Amniotic epithelial cell (primary cell): Measurements from ENCODE around the gene KANSL1.

Experiments used
- DNase-seq: peaks from one replicate; pipeline ENCODE4 v3.0.0-alpha.2; 2010; ENCODE audit warnings: low read depth

The KANSL1 gene

DNA sequence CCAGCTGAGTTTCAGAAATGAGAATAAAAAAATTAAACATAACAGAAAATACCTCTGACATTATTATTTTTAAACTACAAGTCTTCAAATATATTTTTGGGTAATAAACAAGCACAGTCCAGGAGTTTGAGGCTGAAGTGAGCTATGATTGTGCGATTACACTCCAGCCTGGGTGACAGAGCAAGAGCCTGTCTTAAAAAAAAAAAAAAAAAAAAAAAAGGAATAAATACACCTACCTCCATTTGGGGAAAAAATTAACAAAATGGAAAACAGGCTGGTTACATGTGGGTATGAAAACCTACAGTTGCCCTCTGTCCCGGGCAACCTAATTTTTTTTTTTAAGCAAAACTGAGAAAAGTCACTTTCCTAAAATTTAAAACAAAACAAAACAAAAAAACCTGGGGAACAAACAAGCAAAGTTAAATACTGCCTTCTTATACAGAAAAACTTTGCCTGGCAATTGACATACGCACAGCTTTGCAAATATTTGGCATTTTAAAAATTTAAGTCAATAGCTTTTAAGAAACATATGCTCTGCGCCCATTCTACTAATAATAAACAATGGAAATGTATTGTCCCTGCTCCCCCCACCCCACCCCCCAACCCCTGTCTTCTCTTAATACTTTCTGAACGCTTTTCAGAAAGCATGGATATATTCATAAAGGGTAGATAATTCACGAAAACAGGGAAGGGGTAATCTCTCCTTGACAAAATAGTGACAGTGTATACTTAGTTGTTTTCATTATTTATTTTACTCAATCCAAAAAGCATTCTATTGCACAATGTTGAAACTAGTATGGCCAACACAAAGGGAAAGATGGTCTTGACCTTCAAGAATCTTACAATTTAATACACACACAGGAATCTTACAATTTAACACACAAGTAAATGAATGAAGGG, 112.9 kb downstream of the KANSL1 start:
- no peak for DNase-seq

DNA sequence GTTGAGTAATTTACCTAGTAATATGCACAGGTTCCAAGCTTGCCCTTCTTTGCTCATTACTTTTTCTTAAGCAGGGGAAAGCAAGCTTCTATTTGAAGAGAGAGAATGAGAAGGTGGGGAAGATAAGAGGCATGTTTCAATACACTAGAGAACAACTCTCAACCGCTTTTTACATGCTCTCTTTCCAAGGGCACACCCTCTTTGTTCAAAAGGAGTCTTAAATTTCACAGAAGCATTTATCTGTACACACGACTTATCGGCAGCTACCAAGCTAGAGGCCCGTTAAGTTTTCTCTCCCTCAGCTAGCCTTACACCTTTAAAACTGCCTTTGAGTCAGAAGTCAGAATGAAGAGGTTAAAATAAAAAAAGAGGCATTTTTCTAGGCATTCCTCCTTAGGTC, 114.6 kb downstream of the KANSL1 start:
- DNase-seq: no peak

DNA sequence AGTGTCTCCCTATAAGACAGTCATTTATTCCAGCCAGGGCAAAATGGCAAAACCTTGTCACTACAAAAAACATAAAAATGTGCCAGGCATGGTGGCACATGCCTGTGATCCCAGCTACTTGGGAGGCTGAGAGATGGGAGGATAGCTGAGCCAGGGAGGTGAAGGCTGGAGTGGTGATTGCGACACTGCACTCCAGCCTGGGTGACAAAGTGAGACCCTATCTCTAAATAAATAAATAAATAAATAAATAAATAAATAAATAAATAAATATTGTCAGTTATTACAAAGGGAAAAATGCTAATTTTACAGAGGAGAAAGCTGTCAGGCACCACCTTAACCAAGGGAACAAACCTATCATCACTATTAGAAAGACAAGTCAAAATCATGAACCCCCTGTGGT, 118.7 kb downstream of the KANSL1 start:
- no peak for DNase-seq

DNA sequence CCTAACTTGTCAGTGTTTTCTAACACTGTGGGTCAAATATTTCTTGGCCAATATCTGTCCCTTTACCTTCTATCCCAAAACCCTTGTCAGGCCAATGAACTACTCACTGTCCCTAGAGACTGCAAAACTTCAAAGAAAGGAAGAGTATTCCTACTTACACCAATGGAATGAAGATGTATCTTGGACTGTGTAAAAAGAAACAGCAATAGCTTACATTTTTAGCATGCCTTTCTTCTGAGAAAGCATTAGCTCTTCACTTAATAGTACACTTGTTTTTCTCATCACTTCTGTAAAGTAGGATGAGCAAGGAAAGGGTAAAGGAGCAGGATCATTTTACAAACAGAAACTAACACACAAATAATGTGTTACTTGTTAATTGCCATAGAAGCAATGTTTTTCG, 120.2 kb downstream of the KANSL1 start:
- peak; percentile 81 for DNase-seq

DNA sequence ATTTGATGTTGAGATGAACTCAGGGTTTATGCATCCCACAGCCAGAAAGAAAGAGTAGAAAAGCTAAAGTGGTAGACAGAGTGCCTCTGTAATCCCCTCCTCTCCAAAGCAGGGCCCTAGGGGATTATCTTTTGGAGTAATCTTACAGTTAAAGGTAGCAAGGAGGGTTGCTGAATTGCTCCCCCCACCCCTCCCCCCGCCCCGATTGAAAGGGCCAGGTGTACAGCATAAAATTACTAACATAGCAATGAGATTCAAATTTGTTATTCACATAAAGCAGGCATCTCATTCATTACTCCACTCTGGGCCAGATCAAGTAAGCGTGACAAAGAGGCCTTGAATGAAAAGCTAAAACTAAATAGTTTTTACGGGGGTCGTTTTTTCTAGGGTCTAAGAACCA, 121.4 kb downstream of the KANSL1 start:
- no peak for DNase-seq

DNA sequence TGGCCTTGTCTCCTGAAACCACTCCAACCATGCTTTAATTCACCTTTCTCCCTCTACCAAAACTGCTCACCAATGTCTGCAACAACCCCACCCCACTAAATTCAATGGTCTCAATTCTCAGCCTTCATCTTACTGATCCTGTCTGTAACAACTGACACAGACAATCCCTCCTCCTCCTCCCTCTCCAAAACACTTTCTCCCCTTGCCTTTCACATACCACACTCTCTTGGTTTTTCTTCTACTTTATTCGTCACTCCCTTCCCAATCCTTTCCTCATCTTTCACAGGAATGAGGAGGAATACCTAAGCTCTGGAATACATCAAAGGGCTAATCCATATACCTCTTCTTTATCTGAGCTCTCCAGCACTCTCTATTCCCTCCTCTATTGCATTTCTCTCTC, 128.8 kb downstream of the KANSL1 start:
- DNase-seq: no peak

DNA sequence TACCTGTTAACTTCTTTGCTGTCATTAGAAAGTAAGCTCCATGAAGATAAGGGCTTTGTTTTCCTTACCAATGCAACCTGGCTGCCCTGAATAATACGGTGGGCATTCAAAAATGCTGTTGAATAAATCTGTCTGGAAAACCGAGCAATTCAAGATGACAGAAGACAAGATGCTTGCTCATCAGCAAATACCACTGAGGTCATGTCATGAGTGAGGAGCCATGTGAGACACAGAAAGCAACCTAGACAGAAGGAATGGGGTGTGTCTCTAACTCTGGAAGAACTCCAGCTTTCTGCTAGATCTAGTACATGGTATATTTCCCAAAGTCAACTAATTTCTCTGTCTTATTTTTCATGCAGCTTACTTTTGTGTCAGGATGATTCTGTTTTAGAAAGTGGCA, 130.0 kb downstream of the KANSL1 start:
- peak; percentile 86 for DNase-seq

DNA sequence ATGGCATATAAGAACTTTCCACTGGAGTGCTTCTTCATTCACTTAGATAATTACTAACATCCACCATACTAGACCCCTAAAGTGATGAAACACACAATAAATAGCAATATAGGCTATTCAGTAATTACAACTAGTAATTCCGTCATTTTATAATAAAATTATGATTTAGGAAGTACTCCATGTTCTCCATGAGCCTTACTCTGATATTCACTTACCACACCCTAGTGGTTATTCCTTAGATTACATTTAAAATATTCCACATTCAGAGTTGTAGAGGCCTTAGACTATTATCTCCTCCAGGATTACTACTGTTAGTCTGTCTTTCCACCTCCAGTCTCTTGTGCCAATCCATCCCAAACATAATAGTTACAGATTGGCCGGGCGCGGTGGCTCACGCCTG, 131.8 kb downstream of the KANSL1 start:
- peak; percentile 45 for DNase-seq

DNA sequence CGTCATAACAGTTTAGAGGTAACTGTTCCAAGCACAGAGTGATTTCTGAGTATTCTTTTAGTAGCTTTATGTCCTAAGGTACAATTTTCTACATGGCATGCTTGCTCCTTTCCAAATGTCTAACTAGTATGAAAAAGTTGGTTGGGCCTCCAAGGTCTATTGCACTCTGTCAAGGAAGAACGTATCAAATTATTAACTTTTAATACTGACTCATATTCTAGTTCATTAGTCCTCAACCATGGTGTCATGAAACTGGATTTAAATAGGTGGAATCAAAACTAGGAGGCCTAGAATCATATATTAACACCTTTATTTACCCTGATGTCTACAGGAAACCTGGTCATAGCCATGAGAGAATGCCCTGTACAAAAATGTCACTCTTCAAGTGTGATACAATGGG, 132.8 kb downstream of the KANSL1 start:
- DNase-seq: no peak

DNA sequence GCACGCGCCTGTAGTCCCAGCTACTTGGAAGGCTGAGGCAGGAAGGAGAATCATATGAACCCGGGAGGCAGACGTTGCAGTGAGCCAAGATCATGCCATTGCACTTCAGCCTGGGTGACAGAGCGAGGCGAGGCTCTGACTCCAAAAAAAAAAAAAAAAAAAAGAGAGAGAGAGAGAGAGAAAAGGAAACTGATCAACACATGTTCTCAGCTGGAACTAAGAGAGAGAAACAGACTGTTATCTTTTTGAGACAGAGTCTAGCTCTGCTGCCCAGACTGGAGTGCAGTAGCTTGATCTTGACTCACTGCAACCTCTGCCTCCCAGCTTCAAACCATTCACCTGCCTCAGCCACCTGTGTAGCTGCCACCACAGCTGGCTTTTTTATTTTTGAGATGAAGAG, 133.7 kb downstream of the KANSL1 start:
- no peak for DNase-seq

DNA sequence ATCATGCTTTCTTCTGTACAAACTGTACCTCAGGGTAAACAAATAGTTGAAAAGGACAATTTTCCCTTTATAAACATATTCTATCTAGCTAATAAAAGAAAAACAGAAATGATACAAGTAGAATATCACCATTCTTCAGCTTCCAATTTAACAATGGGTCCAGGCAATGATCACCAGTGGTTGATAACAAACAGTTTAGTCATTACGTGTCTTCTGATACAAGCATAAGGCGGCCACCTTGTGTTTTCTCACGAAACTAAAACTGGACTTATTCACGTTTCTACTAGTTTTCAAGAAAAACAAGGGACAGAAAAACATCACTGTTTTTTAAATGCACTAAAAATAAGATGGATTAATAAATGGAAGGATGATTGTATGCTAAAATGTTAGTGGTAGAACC, 135.9 kb downstream of the KANSL1 start:
- DNase-seq: peak; percentile 15

DNA sequence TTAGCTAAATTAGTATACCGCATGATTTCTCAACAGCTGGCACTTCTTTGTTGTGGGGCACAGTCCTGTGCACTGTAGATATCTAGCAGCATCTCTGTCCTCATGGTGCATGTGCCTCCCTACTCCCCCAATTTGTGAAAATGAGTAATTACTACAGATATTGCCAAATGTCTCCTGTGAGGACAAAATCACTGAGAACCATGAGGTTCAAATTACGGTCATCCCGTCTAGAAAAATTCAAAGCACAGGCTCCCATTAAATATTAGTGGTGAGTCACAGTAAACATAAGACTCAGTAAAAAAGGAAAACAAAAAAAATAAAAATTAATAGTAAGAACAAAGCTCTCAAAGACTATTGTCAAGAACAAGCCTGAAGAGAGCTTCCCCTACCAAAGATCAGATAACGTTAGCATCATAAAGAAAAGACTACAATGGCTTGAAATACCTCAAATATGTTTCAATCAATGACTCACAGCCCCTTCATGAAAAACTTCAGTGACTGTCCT, 136.4 kb downstream of the KANSL1 start:
- DNase-seq: peak; percentile 81

DNA sequence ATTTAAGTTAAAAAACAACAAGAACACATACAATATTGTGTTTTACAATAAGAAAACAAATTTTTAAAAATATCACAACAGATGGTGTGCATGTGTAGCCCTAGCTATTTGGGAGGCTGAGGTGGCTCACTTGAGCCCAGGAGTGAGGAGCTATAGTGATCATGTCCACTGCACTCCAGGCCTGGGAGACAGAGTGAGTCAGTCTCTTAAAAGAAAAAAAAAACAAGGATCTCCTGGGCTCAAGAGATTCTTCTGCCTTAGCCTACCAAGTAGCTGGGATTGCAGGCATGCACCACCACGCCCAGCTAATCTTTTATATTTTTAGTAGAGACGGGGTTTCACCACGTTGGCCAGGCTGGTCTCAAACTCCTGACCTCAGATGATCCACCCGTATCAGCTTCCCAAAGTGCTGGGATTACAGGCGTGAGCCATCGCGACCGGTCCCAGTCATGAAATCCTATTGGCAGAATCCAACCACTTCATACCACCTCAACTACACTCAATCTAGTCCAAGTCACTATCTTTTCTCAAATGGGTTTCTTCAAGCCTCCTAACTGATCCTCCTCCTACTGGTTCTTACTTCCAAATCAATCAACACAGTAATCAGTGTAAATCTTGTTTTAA, 139.2 kb downstream of the KANSL1 start:
- peak; percentile 60 for DNase-seq

DNA sequence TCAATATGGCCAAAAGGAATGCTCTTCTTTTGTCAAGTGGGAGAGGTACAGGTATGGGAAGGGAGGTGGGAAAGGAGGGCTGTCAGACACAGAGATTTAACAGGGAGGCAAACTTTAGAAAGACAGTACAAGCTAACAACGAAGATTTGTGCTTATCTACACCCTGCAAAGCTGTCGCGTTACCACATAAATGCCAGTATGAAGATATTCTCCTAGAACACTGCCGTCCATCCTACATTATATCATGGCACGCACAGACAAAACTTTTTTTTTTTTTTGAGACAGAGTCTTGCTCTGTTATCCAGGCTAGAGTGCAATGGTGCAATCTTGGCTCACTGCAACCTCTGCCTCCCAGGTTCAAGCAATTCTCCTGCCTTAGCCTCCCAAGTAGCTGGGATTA, 143.6 kb downstream of the KANSL1 start:
- no peak for DNase-seq

DNA sequence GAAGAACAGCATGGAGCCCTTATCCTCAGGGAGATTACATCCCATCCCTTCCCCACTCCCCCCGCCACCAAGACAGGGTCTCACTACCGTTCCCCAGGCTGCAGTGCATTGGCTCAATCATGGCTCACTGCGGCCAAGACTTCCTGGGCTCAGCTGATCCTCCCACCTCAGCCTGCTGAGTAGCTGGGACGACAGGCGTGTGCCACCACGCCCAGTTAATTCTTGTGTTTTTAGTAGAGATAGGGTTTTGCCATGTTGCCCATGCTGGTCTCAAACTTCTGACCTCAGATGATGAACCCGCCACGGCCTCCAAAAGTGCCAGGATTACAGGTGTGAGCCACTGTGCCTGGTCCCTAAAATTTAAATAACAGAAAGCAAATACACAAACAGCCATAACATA, 145.4 kb downstream of the KANSL1 start:
- DNase-seq: no peak

DNA sequence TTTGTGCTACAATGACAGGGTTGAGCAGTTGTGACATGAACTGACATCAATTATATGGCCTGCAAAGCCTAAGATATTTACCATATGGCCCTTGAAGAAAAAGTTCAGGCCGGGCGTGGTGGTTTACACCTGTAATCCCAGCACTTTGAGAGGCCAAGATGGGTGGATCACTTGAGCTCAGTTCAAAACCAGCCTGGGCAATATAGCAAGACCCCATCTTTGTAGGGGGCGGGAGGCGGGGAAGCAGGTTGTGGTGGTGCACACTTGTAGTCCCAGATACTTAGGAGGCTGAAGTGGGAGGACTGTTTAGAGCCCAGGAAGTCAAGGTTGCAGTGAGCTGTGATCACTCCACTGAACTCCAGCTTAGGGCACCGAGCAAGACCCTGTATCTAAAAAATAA, 145.8 kb downstream of the KANSL1 start:
- no peak for DNase-seq

DNA sequence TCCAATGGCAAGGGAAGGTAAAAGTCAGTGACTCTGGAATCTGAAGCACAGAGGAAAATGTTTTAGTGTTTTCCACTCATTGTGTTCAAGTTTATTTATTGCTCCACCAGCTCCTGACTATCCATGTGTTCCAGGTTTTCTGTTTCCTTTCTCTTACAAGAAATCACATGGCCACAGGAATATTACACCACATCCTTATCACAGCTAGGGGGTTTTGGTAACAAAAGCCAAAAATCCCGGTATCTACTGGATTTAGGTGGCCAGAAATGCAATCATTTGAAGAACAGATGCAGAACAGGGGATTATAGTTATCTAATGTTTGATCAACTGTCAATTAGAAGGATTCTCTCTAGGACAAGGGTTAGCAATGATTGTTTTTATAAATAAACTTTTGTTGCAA, 146.3 kb downstream of the KANSL1 start:
- peak; percentile 82 for DNase-seq

DNA sequence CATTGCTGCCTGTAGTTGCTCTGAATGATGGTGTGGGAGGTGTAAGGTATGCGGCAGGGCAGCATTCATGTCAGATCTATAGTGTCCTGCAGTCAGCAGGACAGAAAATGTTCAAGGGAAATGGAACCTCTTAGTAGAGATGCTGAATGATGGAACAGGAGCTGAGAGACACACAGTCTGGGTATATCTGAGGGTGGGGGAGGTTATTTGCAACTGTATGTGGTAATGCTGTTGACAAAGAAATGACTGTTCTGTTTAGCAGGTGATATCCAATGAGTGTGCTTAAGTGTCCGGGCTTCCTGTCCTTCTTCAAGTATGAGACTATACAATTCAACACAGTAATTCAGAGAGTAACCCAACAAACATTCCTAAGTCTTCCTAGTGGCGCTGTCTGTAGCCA, 147.6 kb downstream of the KANSL1 start:
- DNase-seq: peak; percentile 61

DNA sequence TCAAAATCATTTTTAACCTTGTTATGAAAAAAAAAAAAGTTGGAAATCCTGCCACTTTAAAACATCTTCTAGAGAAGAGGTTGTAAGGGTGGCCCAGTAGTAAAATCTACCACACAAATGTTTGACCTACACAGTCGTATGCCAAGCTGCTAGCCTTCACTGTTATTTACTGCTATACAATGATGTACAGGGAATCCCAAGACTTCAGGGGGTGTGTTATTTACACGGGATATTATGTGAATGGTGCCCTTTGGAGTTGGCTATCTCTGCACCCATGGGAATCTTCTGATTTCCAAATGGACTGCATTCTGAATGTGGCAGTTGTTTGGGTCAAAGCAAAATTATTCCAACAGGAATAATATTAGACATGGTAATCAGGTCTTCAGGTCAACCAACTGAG, 148.2 kb downstream of the KANSL1 start:
- no peak for DNase-seq

DNA sequence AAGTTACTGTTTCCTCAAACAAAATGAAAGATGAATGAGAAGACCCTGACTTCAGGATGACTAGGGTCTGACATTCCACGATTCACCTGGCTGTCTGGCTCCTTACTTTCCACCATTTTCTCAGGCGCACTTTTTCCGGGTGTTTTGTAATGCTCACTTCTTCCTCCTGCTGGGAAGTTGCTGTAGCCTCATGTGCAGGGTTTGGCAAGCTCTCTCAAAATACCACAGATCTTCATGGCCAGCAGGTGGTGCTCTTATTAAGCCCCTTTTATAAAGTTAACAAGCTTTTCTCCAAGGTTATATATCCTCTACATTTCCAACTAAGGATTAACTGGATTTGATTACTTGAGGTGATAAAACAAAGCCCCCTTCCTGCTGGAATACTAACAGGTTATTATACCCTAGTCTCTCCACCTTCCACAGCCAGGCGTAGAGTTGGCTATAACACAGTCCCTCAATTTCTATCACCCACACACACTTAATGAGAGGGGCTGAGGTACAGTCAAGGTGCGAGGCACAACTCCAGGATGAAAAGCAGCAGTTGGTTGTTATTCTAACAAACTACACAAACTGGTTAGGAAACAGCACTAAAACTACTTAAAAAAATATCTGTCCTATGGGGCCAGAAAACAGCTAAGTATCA, 148.8 kb downstream of the KANSL1 start:
- peak; percentile 92 for DNase-seq

DNA sequence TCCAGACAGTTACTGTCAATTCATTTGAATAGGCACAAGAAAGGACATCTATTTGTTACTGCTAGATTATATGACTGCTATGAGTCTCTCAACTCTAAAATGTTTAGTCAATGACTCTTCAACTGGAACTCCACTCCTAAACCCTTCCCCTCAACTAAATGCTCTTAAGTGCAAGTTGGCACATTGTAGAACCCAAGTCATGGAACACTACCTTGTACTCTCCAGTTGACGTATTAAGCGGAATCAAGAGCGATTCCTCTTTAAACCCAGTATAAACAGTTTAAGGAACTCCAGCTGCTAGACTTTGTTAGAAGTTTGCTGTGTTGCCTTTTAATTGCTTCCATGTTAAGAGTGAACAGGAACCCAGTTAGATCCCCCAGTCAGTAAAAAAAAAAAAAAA, 149.6 kb downstream of the KANSL1 start:
- no peak for DNase-seq

DNA sequence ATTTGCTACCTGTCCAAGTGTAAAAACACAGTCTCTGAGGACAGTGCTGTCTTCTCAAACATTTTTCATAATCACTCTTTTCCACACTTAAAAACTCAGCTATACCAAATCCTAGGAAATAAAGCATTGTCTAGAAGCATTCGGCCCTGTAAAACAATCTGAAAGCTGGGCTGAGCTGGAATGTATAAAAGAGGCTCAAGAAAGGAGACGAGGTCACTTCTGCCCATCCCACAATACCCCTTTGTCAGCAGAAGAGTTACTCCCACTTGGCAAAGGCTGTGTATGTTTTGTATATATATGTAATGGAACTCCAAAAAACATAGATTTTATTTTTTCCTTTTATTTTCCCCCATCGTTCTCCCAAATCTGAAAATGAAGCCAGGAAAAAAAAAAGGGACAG, 150.3 kb downstream of the KANSL1 start:
- no peak for DNase-seq

DNA sequence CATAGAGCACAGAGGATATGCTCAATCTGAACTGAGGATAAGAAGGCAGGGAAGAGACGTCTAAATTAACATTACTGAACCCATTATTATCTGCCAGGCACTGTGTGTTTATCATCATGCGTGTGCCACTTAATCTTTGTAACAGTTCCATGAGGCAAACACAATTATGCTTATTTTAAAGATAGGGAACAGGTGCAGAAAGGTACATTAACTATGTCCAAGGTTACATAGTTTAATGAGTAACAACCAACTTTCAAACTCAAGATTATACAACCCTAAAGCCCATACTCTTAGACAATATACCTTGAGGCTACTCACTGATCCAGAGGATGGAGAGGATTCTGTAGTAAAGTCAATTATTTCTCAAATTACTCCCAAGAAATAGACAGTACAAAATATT, 151.0 kb downstream of the KANSL1 start:
- DNase-seq: no peak
